ENCODE data around the gene SLC26A8. TPM values are rescaled to one million over a fixed set of nuclear protein-coding genes. Genes with fewer than 3 reads are reported as not detected.

Gene SLC26A8
- total and polyA plus RNA-seq, 2 of the 13 experiments (the other 11 are each of a cell fraction or from before 2014, with no cell fraction given), result 0.46 TPM; not detected in 1

DNA sequence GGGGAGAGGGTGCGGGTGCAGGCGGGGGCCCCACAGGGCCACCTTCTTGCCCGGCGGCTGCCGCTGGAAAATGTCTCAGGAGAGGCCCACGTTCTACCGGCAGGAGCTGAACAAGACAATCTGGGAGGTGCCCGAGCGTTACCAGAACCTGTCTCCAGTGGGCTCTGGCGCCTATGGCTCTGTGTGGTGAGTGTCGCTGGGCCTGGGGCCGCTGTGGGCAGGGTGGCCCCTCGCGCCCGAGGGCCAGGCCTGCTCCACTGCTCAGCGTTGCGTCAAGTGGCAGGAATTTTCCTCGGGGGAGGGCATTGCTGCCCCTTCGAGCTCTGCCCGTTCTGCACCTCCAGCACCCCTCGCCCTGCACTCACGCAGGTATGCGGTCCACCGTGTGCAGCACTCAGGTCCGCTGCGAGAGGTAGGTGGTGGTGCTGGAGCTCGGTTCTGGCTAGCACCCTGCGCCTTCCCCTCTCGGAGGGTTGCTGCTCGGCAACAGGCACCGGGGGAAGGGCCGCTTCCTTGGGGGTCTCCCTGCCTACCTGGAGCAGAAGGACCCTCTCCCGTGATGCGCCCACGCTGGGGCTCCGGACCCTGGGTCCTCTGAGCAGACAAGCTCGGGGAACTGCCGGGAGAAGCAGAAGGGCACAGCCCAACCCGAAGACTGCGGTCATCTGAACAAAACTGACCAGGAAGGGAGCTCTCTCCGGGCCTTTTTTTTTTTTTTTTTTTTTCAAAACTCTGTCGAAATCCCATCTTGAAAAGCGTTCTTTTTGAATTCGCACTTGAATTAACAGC lies 3.8 kb upstream of the SLC26A8 start (continued):
- TF ChIP-seq TEF (CRISPR knock-in tag; IDR thresholded peaks at IDR 0.05), result no peak
- TF ChIP-seq ZNF441 (CRISPR knock-in tag; IDR thresholded peaks at IDR 0.05; ENCODE audit: borderline replicate concordance), result no peak
- no peak for TF ChIP-seq HMG20A (CRISPR knock-in tag; IDR thresholded peaks at IDR 0.05; ENCODE audit: borderline replicate concordance)
- no peak for TF ChIP-seq FIP1L1 (IDR thresholded peaks at IDR 0.05; ENCODE audit: borderline replicate concordance, insufficient read depth, low read depth, low read length)
- TF ChIP-seq, protein P1, sequence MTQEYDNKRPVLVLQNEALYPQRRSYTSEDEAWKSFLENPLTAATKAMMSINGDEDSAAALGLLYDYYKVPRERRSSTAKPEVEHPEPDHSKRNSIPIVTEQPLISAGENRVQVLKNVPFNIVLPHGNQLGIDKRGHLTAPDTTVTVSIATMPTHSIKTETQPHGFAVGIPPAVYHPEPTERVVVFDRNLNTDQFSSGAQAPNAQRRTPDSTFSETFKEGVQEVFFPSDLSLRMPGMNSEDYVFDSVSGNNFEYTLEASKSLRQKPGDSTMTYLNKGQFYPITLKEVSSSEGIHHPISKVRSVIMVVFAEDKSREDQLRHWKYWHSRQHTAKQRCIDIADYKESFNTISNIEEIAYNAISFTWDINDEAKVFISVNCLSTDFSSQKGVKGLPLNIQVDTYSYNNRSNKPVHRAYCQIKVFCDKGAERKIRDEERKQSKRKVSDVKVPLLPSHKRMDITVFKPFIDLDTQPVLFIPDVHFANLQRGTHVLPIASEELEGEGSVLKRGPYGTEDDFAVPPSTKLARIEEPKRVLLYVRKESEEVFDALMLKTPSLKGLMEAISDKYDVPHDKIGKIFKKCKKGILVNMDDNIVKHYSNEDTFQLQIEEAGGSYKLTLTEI (CRISPR knock-in tag; conservative IDR thresholded peaks at IDR 0.05), result no peak
- peak; percentile 15; the same call in 1 of the 2 replicates for TF ChIP-seq CBFB (CRISPR knock-in tag; IDR thresholded peaks at IDR 0.05)
- no peak for TF ChIP-seq POLR2AphosphoS5 (IDR thresholded peaks at IDR 0.05; ENCODE audit: low read depth, low read length)
- TF ChIP-seq SRY (CRISPR knock-in tag; IDR thresholded peaks at IDR 0.05), result peak; percentile 78; the same call in 1 of the 2 replicates
- TF ChIP-seq CREB1 (IDR thresholded peaks at IDR 0.05), result no peak
- no peak for TF ChIP-seq CREB1 (CRISPR knock-in tag; IDR thresholded peaks at IDR 0.05)
- TF ChIP-seq, protein P2, sequence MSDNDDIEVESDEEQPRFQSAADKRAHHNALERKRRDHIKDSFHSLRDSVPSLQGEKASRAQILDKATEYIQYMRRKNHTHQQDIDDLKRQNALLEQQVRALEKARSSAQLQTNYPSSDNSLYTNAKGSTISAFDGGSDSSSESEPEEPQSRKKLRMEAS (IDR thresholded peaks at IDR 0.05), result 0 out of 2 replicates have a peak, but pooled peaks have one; percentile 20
- TF ChIP-seq HNF1B (CRISPR knock-in tag; IDR thresholded peaks at IDR 0.05), result no peak
- peak; percentile 77 for TF ChIP-seq ASH2L (IDR thresholded peaks at IDR 0.05; ENCODE audit: insufficient read length, low read depth, low read length)
- TF ChIP-seq KDM3A (CRISPR knock-in tag; IDR thresholded peaks at IDR 0.05; ENCODE audit: low read depth), result 0 out of 2 replicates have a peak, but pooled peaks have one; percentile 54
- no peak for TF ChIP-seq ZNF792 (CRISPR knock-in tag; IDR thresholded peaks at IDR 0.05)
- TF ChIP-seq KDM5B (CRISPR knock-in tag; IDR thresholded peaks at IDR 0.05; ENCODE audit: borderline replicate concordance), result peak; percentile 68
- TF ChIP-seq TOE1 (CRISPR knock-in tag; IDR thresholded peaks at IDR 0.05), result no peak
- TF ChIP-seq ZNF660 (CRISPR knock-in tag; IDR thresholded peaks at IDR 0.05; ENCODE audit: borderline replicate concordance, low read depth), result 0 out of 2 replicates have a peak, but pooled peaks have one; percentile 73
- no peak for TF ChIP-seq CCAR2 (optimal IDR thresholded peaks at IDR 0.05; ENCODE audit: low read depth, low read length)
- TF ChIP-seq ZSCAN22 (CRISPR knock-in tag; IDR thresholded peaks at IDR 0.05), result no peak
- TF ChIP-seq NONO (IDR thresholded peaks at IDR 0.05), result no peak
- no peak for TF ChIP-seq NONO (CRISPR knock-in tag; conservative IDR thresholded peaks at IDR 0.05)
- no peak for TF ChIP-seq ZIK1 (CRISPR knock-in tag; IDR thresholded peaks at IDR 0.05; ENCODE audit: borderline replicate concordance, low read depth)
- TF ChIP-seq E2F1 (CRISPR knock-in tag; IDR thresholded peaks at IDR 0.05), result no peak
- TF ChIP-seq SALL2 (CRISPR knock-in tag; IDR thresholded peaks at IDR 0.05), result no peak
- no peak for TF ChIP-seq ZNF530 (CRISPR knock-in tag; IDR thresholded peaks at IDR 0.05; ENCODE audit: low read depth)
